Measurements from ENCODE around the gene RARRES2. TPM values are rescaled to one million over a fixed set of nuclear protein-coding genes. Genes with fewer than 3 reads are reported as not detected.

The RARRES2 gene
- total RNA-seq, 2 experiments from 2014 or later, result not detected

GRCh38 chr7:150351587-150352194, 10.3 kb upstream of the RARRES2 start:
- BruUV-seq (replicated peaks), result no TSS peak
- no peak for DNase-seq (ENCODE audit: low spot score)
- H4K20me1 ChIP-seq (ENCODE audit: insufficient read depth, low read length), result no peaks in the 10 kb centered on the region
- no peak overlapping the region for H2AFZ ChIP-seq (ENCODE audit: low read length)
- H3K4me2 ChIP-seq (ENCODE audit: low read length), result no peak overlapping the region
- H3K9me3 ChIP-seq (ENCODE audit: low read length), result no peaks in the 10 kb centered on the region
- H3K9me2 ChIP-seq (ENCODE audit: insufficient read depth, low read length), result no peaks in the 10 kb centered on the region
- no peaks in the 10 kb centered on the region for H3K79me2 ChIP-seq (ENCODE audit: insufficient read depth, low read depth, low read length)
- H3K4me3 ChIP-seq (ENCODE audit: low read depth, low read length, poor library complexity, severe bottlenecking), result no peak overlapping the region
- no peaks in the 10 kb centered on the region for H3K36me3 ChIP-seq (ENCODE audit: insufficient read depth, low read length)
- ChIA-PET CTCF (ENCODE audit: unreplicated experiment) (no interaction called here), POLR2A (no interaction called here)
- H3K27ac ChIP-seq (ENCODE audit: low read depth, low read length, poor library complexity, severe bottlenecking), result no peak overlapping the region
- intact Hi-C loops (cut with micrococcal nuclease; ENCODE audit: unreplicated experiment), result no loop called here
- peaks cover 7% of the 10 kb centered on the region for H3K4me1 ChIP-seq (ENCODE audit: insufficient read depth, low read length, poor library complexity, severe bottlenecking)
- no peak for TF ChIP-seq CTCF (conservative IDR thresholded peaks at IDR 0.05; ENCODE audit: low read length)
- no peak for TF ChIP-seq EZH2phosphoT487 (IDR thresholded peaks at IDR 0.05; ENCODE audit: borderline replicate concordance, low read depth, low read length)

GRCh38 chr7:150346922-150347321, 5.5 kb upstream of the RARRES2 start:
- BruUV-seq (replicated peaks), result no TSS peak
- Histone ChIP-seq H2AFZ (ENCODE audit: low read length) (no peak overlapping the region), H3K4me3 (ENCODE audit: low read depth, low read length, poor library complexity, severe bottlenecking) (no peak overlapping the region), H3K4me1 (ENCODE audit: insufficient read depth, low read length, poor library complexity, severe bottlenecking) (no peaks in the 10 kb centered on the region), H3K4me2 (ENCODE audit: low read length) (no peak overlapping the region), H3K79me2 (ENCODE audit: insufficient read depth, low read depth, low read length) (no peaks in the 10 kb centered on the region), H4K20me1 (ENCODE audit: insufficient read depth, low read length) (no peaks in the 10 kb centered on the region), H3K9me3 (ENCODE audit: low read length) (peaks cover 8% of the 10 kb centered on the region; the same call in 1 of the 2 replicates), H3K27ac (ENCODE audit: low read depth, low read length, poor library complexity, severe bottlenecking) (no peak overlapping the region), H3K9me2 (ENCODE audit: insufficient read depth, low read length) (no peaks in the 10 kb centered on the region), H3K36me3 (ENCODE audit: insufficient read depth, low read length) (no peaks in the 10 kb centered on the region)
- TF ChIP-seq EZH2phosphoT487 (IDR thresholded peaks at IDR 0.05; ENCODE audit: borderline replicate concordance, low read depth, low read length) (no peak), CTCF (conservative IDR thresholded peaks at IDR 0.05; ENCODE audit: low read length) (no peak)
- POLR2A ChIA-PET, result interaction anchor here (0.6 kb wide), 1 partner anchor 353 kb away, joined by 3 read pairs; no protein-coding TSS in a partner anchor
- intact Hi-C loops (cut with micrococcal nuclease; ENCODE audit: unreplicated experiment), result no loop called here
- DNase-seq (ENCODE audit: low spot score), result no peak
- CTCF ChIA-PET (ENCODE audit: unreplicated experiment), result no interaction called here

- intact Hi-C loops (cut with micrococcal nuclease; ENCODE audit: unreplicated experiment), result no loop called here
- Histone ChIP-seq H3K9me3 (ENCODE audit: low read length) (peaks cover 8% of the 10 kb centered on the region; the same call in 1 of the 2 replicates), H3K79me2 (ENCODE audit: insufficient read depth, low read depth, low read length) (no peaks in the 10 kb centered on the region), H3K4me2 (ENCODE audit: low read length) (no peak overlapping the region), H3K27ac (ENCODE audit: low read depth, low read length, poor library complexity, severe bottlenecking) (no peak overlapping the region), H3K36me3 (ENCODE audit: insufficient read depth, low read length) (no peaks in the 10 kb centered on the region), H2AFZ (ENCODE audit: low read length) (no peak overlapping the region), H3K9me2 (ENCODE audit: insufficient read depth, low read length) (no peaks in the 10 kb centered on the region), H4K20me1 (ENCODE audit: insufficient read depth, low read length) (no peaks in the 10 kb centered on the region), H3K4me1 (ENCODE audit: insufficient read depth, low read length, poor library complexity, severe bottlenecking) (no peaks in the 10 kb centered on the region), H3K4me3 (ENCODE audit: low read depth, low read length, poor library complexity, severe bottlenecking) (no peak overlapping the region)
- POLR2A ChIA-PET, result no interaction called here
- TF ChIP-seq CTCF (conservative IDR thresholded peaks at IDR 0.05; ENCODE audit: low read length) (no peak), EZH2phosphoT487 (IDR thresholded peaks at IDR 0.05; ENCODE audit: borderline replicate concordance, low read depth, low read length) (no peak)
- DNase-seq (ENCODE audit: low spot score), result no peak
- CTCF ChIA-PET (ENCODE audit: unreplicated experiment), result no interaction called here
- BruUV-seq (replicated peaks), result no TSS peak
Observed at GRCh38 chr7:150345012-150345411, 3.6 kb upstream of the RARRES2 start.

Data from OCI-LY7 (cell line).